ENCODE measurements around the gene ESRRB. TPM values are rescaled to one million over a fixed set of nuclear protein-coding genes. Genes with fewer than 3 reads are reported as not detected.

Gene ESRRB
- total and polyA plus RNA-seq, 2 donors: 0.04 TPM; not detected in 1

DNA sequence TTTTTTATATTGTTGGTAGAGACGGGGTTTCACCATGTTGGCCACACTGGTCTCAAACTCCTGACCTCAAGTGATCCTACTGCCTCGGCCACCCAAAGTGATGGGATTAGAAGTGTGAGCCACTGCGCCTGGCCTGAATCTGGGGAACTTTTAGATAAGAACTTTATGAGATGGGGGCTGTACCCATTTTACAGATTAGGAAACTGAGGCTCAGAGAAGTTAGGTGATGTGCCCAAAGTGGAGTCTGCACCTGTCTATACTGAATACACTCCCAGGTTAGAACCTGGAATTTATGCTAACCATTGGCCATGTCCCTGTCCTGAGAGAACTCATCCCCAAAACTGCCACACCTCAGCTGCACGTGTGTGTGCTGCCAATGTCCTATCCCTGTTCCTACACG is 81.9 kb downstream of the ESRRB start:
- H3K4me3 ChIP-seq (ENCODE audit: low read depth, low read length): no peak overlapping the region
- DNase-seq (ENCODE audit: extremely low spot score): no peak
- H3K4me1 ChIP-seq (ENCODE audit: insufficient read depth): no peaks in the 10 kb centered on the region
- H3K27ac ChIP-seq (ENCODE audit: low read depth): no peak overlapping the region
- no peaks in the 10 kb centered on the region for H3K36me3 ChIP-seq (ENCODE audit: insufficient read depth)
- 63% methylated on average over 5 of the region's 5 CpGs for WGBS

DNA sequence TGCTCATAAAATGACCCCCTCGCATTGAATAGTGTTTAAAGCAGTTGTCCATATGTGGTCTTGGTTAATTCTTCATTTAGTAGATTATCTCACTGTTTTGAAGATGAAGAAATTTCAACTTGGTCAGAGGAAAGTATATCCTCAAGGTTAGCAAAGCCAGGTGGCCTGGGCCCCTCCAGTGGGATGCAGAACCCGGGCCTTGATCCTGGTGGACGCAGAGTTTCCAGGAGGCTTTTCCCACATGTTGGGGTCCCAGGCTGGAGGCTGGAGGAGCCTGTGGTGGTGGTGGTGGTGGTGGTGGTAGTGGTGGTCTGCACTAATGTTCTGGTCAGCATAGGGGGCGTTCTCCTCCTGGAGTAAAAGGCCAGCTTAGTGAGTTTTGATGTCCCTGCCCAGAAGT is 85.9 kb downstream of the ESRRB start:
- 96% methylated on average over 4 of the region's 4 CpGs for WGBS
- no peaks in the 10 kb centered on the region for H3K4me1 ChIP-seq (ENCODE audit: insufficient read depth)
- no peak for DNase-seq (ENCODE audit: extremely low spot score)
- no peak overlapping the region for H3K4me3 ChIP-seq (ENCODE audit: low read depth, low read length)
- H3K27ac ChIP-seq (ENCODE audit: low read depth): no peak overlapping the region
- H3K36me3 ChIP-seq (ENCODE audit: insufficient read depth): no peaks in the 10 kb centered on the region

DNA sequence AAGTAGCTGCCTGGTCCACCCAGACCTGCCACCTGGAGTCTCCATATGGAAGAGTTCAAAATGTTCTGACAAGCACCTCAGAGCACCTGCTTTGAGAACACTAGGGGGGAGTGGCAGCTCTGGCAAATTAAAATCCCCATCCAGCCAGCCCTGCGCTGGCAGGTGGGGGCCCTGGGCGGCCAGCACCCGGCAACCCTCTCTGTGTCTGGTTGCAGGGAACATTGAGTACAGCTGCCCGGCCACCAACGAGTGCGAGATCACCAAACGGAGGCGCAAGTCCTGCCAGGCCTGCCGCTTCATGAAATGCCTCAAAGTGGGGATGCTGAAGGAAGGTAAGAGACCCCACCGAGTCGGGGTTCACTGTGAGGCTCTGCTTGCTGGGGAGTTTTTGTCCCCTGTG is 86.4 kb downstream of the ESRRB start:
- H3K36me3 ChIP-seq (ENCODE audit: insufficient read depth): no peaks in the 10 kb centered on the region
- no peak overlapping the region for H3K4me3 ChIP-seq (ENCODE audit: low read depth, low read length)
- H3K4me1 ChIP-seq (ENCODE audit: insufficient read depth): no peaks in the 10 kb centered on the region
- 95% methylated on average over 11 of the region's 11 CpGs for WGBS
- DNase-seq (ENCODE audit: extremely low spot score): no peak
- H3K27ac ChIP-seq (ENCODE audit: low read depth): no peak overlapping the region

DNA sequence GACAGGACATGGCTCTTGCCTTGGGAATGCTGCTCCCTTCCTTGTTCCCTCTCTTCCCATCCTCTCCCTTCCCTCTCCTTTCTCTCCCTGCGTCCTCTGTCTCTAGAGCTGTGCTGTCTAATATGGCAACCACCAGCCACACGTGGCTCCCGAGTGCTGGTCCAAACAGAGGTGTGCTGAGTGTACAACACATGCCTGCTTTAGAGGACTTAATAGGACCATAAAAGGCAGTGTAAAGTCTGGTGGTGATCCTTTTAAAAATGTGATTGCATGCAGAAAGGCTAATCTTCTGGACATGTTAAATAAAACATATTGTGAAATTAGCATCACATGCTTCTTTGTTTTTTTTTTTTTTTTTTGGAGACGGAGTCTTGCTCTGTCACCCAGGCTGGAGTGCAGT is 87.2 kb downstream of the ESRRB start:
- no peak overlapping the region for H3K27ac ChIP-seq (ENCODE audit: low read depth)
- H3K36me3 ChIP-seq (ENCODE audit: insufficient read depth): no peaks in the 10 kb centered on the region
- no peaks in the 10 kb centered on the region for H3K4me1 ChIP-seq (ENCODE audit: insufficient read depth)
- no peak for DNase-seq (ENCODE audit: extremely low spot score)
- no peak overlapping the region for H3K4me3 ChIP-seq (ENCODE audit: low read depth, low read length)
- 63% methylated on average over 4 of the region's 4 CpGs for WGBS

DNA sequence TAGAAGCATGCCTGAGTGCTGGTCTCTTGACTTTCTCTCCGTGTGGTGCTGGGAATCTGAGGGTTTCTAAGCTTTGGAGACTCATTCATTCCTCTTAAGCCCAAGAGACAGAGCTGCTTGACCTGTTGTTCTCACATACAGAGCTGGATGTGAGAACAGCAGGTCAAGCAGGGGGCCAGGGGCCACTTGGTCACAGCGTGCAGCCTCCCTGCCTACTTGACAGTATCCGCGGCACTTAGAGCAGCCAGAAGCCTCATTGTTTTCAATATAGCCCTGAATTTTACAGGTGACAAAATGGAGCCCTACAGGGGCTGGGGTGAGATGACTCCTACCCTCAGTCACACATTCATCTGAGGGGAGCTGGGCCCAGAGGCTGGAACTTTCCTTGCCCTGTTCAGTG is 88.9 kb downstream of the ESRRB start:
- no peak for DNase-seq (ENCODE audit: extremely low spot score)
- WGBS: 81% methylated on average over 4 of the region's 4 CpGs
- H3K4me3 ChIP-seq (ENCODE audit: low read depth, low read length): no peak overlapping the region
- no peaks in the 10 kb centered on the region for H3K36me3 ChIP-seq (ENCODE audit: insufficient read depth)
- no peak overlapping the region for H3K27ac ChIP-seq (ENCODE audit: low read depth)
- H3K4me1 ChIP-seq (ENCODE audit: insufficient read depth): no peaks in the 10 kb centered on the region

DNA sequence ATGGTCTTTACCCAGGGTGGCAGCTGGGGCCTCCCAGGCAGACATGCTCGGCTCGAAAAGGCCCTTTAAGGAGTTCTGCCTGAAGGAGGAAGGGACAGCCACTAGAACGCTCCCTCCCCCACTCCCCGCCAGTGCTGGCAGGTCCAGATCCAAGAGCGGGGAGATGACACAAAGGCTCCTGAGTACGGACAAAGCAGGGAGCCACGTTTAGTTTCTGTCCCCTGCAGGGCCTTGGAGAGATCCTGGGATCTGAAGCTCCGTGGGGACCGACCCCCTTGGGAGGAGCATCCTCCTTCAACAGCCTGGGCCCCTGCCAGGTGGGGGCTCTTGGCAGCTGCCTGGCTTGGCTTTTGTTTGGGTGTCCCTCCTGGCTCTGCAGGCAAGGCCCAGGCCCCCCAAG is 89.7 kb downstream of the ESRRB start:
- no peaks in the 10 kb centered on the region for H3K36me3 ChIP-seq (ENCODE audit: insufficient read depth)
- 51% methylated on average over 9 of the region's 9 CpGs for WGBS
- H3K4me3 ChIP-seq (ENCODE audit: low read depth, low read length): no peak overlapping the region
- DNase-seq (ENCODE audit: extremely low spot score): no peak
- no peaks in the 10 kb centered on the region for H3K4me1 ChIP-seq (ENCODE audit: insufficient read depth)
- H3K27ac ChIP-seq (ENCODE audit: low read depth): no peak overlapping the region

DNA sequence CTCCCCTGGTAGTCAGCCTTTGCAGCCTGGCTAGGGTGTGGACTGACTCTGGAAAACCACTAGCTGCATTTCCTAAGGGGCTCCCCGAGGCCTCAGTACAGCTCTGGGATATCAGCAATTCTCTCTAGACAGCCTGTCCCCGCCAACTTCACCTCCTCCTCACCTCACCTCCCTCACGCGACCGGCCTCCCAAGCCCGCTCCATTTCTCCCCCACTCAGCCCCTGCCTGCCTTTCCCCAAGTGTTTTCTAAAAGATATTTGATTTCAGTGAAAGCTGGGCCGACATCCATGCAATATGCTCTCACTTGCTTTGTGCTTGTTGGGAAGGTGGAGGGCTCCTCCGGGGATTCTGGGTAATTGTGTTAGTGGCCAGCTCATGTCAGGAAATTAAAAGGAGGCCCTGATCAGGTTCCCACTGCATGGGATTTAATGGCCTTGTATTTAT is 91.8 kb downstream of the ESRRB start:
- Histone ChIP-seq H3K4me3 (ENCODE audit: low read depth, low read length) (no peak overlapping the region), H3K36me3 (ENCODE audit: insufficient read depth) (no peaks in the 10 kb centered on the region), H3K4me1 (ENCODE audit: insufficient read depth) (no peaks in the 10 kb centered on the region), H3K27ac (ENCODE audit: low read depth) (no peak overlapping the region)
- 62% methylated on average over 8 of the region's 8 CpGs for WGBS
- peak; percentile 73 for DNase-seq (ENCODE audit: extremely low spot score)

DNA sequence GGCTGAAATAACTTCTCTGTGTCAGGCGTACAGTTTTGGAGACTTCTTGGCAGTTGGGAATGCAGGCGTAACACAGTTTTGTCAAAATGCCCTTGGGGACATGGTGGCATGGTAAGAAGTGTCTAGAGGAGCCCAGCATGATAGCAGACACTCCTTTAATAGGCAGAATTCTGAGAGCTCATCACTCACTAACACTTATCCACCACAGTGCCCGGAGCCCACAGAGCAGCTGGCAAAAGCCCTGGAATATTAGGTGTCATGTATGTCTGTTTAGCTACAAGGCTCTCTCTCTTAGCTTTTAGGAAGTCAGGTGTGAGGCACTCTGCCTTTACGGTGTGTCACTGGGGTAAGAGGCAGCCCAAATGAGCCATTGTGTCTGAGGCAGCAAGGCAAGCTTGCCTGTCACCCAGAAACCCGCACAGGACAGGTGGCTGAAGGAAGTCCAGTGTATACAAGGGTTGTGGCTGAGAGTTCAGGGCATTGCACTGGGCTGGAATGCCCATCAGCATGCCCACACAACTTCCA is 96.3 kb downstream of the ESRRB start:
- H3K27ac ChIP-seq (ENCODE audit: low read depth): no peak overlapping the region
- DNase-seq (ENCODE audit: extremely low spot score): no peak
- no peaks in the 10 kb centered on the region for H3K4me1 ChIP-seq (ENCODE audit: insufficient read depth)
- no peaks in the 10 kb centered on the region for H3K36me3 ChIP-seq (ENCODE audit: insufficient read depth)
- WGBS: 87% methylated on average over 5 of the region's 5 CpGs
- no peak overlapping the region for H3K4me3 ChIP-seq (ENCODE audit: low read depth, low read length)

DNA sequence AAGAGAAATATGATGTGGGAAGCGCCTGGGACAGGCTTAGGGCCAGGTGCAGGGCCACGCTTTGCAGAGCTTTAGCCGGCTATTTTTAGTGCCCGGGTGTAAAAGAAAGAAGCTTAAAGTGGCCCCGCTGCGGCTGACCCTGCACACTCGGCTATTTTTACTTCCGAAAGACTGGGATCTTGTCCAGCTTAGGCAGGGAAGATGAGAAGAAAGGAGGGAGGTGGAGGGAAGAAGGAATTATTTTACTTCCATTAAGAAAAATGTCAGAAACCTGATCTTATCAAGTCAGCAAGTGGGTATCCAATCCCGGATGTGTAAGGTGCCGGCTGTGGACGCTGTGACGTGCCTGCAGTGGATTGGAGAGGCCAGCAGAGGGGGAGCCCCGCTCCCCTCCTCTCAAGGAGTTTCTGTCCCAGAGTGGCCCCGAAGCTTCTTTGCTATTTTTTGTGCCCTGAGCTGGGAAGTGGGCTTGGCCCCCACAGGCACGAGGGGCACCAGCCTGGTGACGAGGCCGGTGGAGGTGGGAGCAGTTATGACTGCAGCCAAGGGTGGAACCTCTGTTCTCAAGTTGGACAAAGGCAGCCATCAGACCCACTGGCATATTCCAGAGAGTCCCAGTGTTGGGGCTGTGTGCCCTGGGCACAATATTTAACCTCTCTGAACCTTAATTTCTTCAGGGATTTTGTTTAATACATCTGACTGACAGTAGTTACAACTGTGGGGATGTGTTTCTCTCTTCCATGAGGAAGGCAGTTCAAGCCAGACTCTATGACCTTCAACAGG is 97.7 kb downstream of the ESRRB start:
- Histone ChIP-seq H3K36me3 (ENCODE audit: insufficient read depth) (no peaks in the 10 kb centered on the region), H3K27ac (ENCODE audit: low read depth) (no peak overlapping the region), H3K4me3 (ENCODE audit: low read depth, low read length) (peak overlapping the region; percentile 1), H3K4me1 (ENCODE audit: insufficient read depth) (no peaks in the 10 kb centered on the region)
- DNase-seq (ENCODE audit: extremely low spot score): no peak
- 11% methylated on average over 17 of the region's 17 CpGs for WGBS

DNA sequence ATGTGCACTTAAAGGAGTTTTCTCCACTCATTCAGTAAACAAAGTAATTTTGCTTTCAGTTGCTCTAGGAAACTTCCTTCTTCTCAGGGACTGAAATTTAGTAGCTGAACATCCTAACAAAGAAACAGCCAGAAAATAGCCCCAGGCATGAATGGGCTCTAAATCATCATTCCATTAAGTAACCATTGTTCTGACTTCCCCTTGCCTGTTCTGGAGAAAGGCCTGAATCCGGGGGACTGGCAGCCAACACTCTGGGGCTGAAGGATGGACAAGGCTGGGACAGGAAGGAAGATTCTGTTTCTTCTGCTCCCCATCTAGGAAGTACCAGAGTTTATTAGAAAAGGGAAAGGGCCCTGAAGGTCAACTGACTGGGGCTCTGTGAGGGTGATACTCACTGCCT is 104.5 kb downstream of the ESRRB start:
- H3K36me3 ChIP-seq (ENCODE audit: insufficient read depth): no peaks in the 10 kb centered on the region
- no peaks in the 10 kb centered on the region for H3K4me1 ChIP-seq (ENCODE audit: insufficient read depth)
- no peak for DNase-seq (ENCODE audit: extremely low spot score)
- no peak overlapping the region for H3K4me3 ChIP-seq (ENCODE audit: low read depth, low read length)
- H3K27ac ChIP-seq (ENCODE audit: low read depth): no peak overlapping the region
- WGBS: 62% methylated on average over 1 of the region's 1 CpG

DNA sequence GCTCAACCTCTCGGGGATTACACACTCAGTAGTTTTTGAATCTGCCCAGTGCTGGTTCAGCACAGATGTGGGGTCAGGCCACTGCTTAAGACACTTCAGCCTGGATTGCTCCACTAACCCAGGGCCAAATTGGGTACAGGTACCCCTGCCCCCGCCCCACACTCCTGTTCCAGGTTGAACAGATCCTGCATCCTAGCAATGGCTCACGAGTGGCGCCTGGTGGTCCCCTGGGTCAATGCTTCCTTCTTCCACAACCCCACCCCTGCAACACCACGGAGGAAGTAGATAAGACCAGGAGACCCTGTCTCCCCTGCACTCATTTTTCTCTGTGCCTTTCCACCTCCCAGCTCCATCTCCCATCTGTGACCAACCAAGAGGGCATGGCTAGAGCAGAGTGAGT is 108.4 kb downstream of the ESRRB start:
- no peaks in the 10 kb centered on the region for H3K36me3 ChIP-seq (ENCODE audit: insufficient read depth)
- H3K4me3 ChIP-seq (ENCODE audit: low read depth, low read length): no peak overlapping the region
- no peaks in the 10 kb centered on the region for H3K4me1 ChIP-seq (ENCODE audit: insufficient read depth)
- no peak overlapping the region for H3K27ac ChIP-seq (ENCODE audit: low read depth)
- WGBS: 67% methylated on average over 5 of the region's 5 CpGs
- DNase-seq (ENCODE audit: extremely low spot score): no peak

DNA sequence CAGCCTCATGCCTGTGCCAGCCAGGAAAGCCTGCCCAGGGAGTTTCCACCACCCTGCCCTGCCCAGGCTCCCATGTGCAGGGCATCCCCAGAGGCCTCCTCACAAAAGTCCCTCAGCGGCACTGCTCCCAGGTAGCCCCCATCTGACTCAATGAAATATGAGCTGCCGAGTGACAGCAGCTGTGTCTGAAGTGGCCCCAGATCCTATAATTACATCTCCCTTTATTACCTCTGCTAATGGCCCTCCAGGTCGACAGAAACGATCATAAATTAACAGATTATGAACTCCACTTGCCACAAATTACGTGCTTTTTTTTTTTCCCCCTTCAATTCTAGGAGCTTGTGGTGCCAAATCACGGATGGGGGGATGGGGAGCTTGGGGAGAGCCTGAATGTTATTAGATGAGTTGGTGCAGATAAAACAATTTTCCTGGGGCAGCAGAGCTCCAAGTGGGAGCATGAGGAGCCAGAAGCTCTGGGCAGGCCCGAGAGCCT is 110.4 kb downstream of the ESRRB start:
- no peaks in the 10 kb centered on the region for H3K4me1 ChIP-seq (ENCODE audit: insufficient read depth)
- H3K36me3 ChIP-seq (ENCODE audit: insufficient read depth): no peaks in the 10 kb centered on the region
- WGBS: 46% methylated on average over 7 of the region's 7 CpGs
- no peak overlapping the region for H3K27ac ChIP-seq (ENCODE audit: low read depth)
- H3K4me3 ChIP-seq (ENCODE audit: low read depth, low read length): no peak overlapping the region
- peak; percentile 39 for DNase-seq (ENCODE audit: extremely low spot score)

DNA sequence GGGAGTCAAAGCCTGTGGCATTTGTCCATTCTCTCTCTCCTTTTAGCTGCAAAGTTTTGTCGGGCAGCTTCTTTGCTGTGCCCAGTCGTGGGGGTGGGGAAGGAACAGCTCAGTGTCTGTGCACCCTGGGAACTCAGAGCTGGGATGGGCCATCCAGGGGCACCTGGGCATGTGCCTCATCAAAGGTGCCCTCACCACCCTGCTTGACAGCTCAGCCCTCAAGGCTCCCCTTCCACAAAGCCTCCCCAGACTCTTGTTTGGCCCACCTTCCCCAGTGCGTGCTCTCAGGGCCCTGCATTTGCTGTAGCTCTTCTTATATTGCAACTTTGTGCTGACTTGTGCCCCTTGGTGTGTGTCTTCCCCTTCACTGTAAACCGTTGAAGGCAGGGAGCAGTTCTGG is 112.6 kb downstream of the ESRRB start:
- Histone ChIP-seq H3K4me1 (ENCODE audit: insufficient read depth) (no peaks in the 10 kb centered on the region), H3K4me3 (ENCODE audit: low read depth, low read length) (no peak overlapping the region), H3K27ac (ENCODE audit: low read depth) (no peak overlapping the region), H3K36me3 (ENCODE audit: insufficient read depth) (no peaks in the 10 kb centered on the region)
- DNase-seq (ENCODE audit: extremely low spot score): no peak
- WGBS: 75% methylated on average over 4 of the region's 4 CpGs

DNA sequence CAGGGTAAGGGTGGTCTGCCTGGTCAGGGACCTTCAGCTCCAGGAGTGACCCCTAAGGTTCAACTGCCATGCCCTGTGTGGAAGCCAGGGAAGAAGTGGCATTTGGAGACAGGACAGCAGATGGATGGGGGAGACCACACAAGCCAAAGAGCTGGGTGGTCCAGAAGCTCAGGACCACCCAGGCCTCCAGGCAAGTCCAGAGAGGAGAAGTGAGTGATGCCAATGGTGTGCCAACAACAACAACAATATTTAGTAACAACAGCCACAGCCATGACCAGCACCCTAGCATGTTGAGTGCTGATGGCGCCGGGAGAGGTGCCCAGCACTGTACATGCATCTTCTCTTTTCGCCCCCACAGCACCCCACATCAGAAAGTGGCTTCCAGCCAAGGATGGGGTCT is 113.7 kb downstream of the ESRRB start:
- no peak for DNase-seq (ENCODE audit: extremely low spot score)
- H3K36me3 ChIP-seq (ENCODE audit: insufficient read depth): no peaks in the 10 kb centered on the region
- H3K27ac ChIP-seq (ENCODE audit: low read depth): no peak overlapping the region
- WGBS: 94% methylated on average over 3 of the region's 3 CpGs
- H3K4me3 ChIP-seq (ENCODE audit: low read depth, low read length): no peak overlapping the region
- no peaks in the 10 kb centered on the region for H3K4me1 ChIP-seq (ENCODE audit: insufficient read depth)

Measured in urinary bladder (tissue), 4 donors.